GM21576 (cell line): ENCODE measurements around the gene KCNJ5.
A peak's percentile ranks its signal among the peaks of the same experiment; 100 is the strongest.

ENCODE experiments used
- ATAC-seq: cut with Tn5 transposase; IDR thresholded peaks from one replicate; pipeline ENCODE4 v1.9.1; 2021; ENCODE audit warnings: mild to moderate bottlenecking, moderate library complexity; ENCODE audit not compliant: unreplicated experiment

KCNJ5 gene

GRCh38 chr11:128868841-128869671 lies 22.1 kb upstream of the KCNJ5 start:
- ATAC-seq: no peak

- no peak for ATAC-seq
Measured at GRCh38 chr11:128871168-128871610, 20.0 kb upstream of the KCNJ5 start.

GRCh38 chr11:128872094-128872493 lies 19.1 kb upstream of the KCNJ5 start:
- ATAC-seq: no peak

DNA sequence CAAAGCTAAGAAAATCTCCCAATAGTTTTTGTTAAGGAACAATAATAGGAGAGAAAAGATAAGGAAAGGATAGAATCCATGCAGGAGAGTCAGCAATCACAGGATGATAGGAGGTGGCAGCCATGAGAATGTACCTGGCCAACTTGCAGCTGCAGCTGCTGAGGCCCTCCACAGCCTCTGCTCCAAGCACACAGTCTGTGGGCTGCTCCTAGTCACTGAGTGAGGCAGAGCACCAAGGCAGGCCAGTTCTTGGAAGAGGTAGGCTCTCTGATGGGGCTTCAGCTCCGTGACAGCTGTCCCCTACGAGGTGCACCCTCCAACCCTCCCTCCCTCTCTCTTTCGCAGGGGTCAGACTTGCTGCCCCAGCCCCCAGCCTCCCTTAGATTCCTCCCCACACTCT lies 18.6 kb upstream of the KCNJ5 start:
- ATAC-seq: no peak

GRCh38 chr11:128874427-128874826 lies 16.7 kb upstream of the KCNJ5 start:
- ATAC-seq: no peak

- ATAC-seq: no peak
Measured at GRCh38 chr11:128876133-128876650, 15.0 kb upstream of the KCNJ5 start.

DNA sequence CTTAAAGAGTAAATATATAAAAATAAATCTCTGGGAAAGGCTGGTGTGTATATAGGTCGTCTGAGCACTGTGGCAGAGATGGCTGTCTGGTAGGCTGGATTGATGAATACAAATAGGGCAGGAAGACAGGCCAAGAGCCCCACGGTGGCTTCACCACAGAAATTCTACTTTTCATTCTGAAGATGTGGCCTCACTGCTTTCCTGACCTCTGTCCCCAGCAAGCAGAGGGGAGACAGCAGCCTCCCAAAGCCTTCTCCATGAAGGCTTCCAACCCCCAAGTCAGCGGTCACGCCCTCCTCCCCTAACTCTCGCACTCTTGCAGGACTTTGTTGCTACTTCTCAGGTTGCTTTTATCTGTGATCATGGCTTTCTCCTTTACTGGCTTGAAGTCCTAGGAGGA lies 13.4 kb upstream of the KCNJ5 start:
- no peak for ATAC-seq

GRCh38 chr11:128878455-128878854 lies 12.7 kb upstream of the KCNJ5 start:
- ATAC-seq: no peak

GRCh38 chr11:128879817-128880216 lies 11.3 kb upstream of the KCNJ5 start:
- ATAC-seq: no peak

GRCh38 chr11:128881221-128881620 lies 9.9 kb upstream of the KCNJ5 start:
- ATAC-seq: no peak

GRCh38 chr11:128882451-128882850 lies 8.7 kb upstream of the KCNJ5 start:
- no peak for ATAC-seq

GRCh38 chr11:128884054-128884453 lies 7.1 kb upstream of the KCNJ5 start:
- ATAC-seq: no peak

- ATAC-seq: peak; percentile 90
Measured at GRCh38 chr11:128884703-128885338, 6.3 kb upstream of the KCNJ5 start.

DNA sequence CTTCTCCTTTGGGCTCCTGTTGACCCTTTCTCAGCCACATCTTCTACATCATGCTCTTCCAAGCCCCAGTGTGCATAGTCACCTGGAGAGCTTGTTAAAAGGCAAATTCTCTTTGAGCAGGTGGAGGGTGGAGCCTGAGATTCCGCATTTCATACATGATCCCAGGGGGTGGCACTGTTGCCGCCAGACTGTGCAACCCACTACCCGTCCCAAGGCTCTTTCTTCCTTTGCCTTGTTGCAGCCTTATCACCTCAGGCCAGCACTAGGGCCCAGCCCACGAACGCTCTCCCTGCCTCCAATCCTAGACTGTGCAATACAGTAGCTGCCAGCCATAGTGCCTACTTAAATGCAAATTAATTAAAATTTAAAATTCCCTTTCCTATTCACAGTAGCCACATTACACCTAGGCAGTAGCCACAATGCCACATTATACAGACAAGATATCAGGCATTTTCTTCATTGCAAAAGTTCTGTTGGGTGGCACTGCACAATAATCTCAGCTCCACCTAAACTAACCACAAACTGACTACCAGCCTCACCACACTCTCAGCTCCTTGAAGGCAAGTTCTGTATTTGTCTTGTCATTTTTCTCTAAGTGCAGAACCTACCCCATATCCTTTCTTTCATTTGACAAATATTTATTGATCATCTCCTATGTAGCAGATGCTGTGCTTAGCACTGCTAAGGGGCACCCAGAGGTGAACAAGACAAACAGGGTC lies 4.6 kb upstream of the KCNJ5 start:
- ATAC-seq: no peak

- no peak for ATAC-seq
Measured at GRCh38 chr11:128888034-128888985, 2.8 kb upstream of the KCNJ5 start.

GRCh38 chr11:128889657-128890213 lies 1.4 kb upstream of the KCNJ5 start:
- ATAC-seq: no peak

- no peak for ATAC-seq
Measured at GRCh38 chr11:128890216-128890542, 977 bp upstream of the KCNJ5 start.

GRCh38 chr11:128891913-128892398 lies 800 bp downstream of the KCNJ5 start:
- ATAC-seq: no peak

DNA sequence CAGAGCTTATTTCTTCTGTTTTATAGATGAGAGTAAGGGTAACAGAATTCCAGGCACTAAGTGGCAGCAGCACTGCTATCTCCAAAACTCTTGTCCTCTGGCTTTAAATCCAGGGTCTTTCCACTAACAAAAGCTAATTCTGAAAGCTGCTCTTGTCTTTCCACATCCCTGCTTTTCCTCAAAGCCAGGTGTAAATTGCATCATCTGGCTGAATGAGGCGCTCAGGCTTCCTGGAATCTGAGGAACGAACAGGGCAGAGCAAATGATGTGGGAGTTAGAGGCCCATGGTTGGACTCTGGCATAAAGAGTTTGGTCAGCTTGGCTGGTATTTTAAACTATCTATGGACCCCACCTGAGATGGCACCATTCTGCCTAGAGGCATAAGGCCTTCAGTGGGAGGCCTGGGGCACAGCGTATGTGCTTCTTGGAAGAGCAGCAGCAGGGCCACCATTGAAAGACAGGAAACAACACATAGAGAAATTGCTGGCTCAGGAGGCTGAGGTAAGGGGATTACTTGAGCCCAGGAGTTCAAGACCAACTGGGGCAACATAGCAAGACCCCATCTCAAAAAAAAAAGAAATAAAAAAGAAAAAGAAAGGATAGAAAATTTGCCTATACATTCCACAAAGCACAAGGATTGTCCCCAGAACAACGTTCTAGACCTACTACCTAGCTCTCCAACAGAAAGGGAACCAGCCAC lies 1.9 kb downstream of the KCNJ5 start:
- no peak for ATAC-seq
